ENCODE results near the gene DDX24.

DNA sequence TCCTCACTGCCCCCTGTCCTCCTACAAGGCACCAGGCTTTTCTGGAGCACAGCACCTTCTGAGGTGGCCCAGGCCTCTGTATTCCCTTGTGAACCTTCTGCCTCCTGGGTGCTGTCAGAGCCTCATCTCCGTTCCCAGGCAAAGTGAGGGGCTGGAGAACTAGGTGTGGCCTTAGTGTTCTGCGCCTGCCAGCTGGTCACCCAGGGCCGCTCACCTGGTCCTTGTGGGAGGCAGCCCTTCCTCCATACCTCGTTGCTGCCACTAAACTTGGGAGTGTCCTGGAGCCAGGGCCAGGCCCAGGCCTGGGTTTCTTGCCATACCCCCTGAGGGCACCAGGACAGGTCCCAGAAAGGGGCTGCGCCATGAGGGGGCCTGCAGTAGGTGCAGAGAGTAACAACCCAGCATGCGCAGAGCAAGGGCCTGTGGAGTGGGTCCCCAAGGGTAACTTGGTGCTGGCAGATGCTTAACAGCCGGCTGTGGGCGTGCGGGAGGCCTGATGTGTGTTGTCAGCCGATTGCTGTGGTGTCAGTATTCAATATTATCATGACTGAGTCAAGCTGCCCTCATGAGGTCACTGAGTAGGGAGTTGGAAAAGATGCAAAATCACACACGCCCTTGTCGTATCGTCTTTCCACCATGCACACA, 37.8 kb downstream of the DDX24 start:
- TF ChIP-seq POLR2A (IDR thresholded peaks at IDR 0.05), result no peak
- TF ChIP-seq CTCF (IDR thresholded peaks at IDR 0.05), result no peak

Data from prostate gland (tissue), 2 donors.